H1 (cell line): Measurements from ENCODE around the gene GPC6. TPM values are rescaled to one million over a fixed set of nuclear protein-coding genes. Genes with fewer than 3 reads are reported as not detected.

Source experiments
- SRF ChIP-seq: IDR thresholded peaks from 2 replicates; pipeline ENCODE4 v1.6.1; 2011; ENCODE audit warnings: mild to moderate bottlenecking, low read depth, low read length, moderate library complexity
- polyA plus RNA-seq, 7 experiments: library from polyadenylated mRNA; depleted of rRNA in 3 of 7; stranded (reverse) in 5 of 7; unstranded in 2 of 7; fragments of >200 nt in 5 of 7; fragments of 200-250 nt in 2 of 7; gene quantifications; 1 replicate in 5 of 7; 2 replicates in 1 of 7; 4 replicates in 1 of 7; pipeline versions ENCODE4 v1.2.1 to v1.2.3, GENCODE V29; 2011 to 2013; ENCODE audit warnings: missing spikeins in 2 of 7, mixed read lengths in 2 of 7
- total RNA-seq: library from RNA; stranded (reverse); fragmentation: NEBNext Ultra II Directional; extraction: Animal tissue kit (Norgen Biotek cat#: 25700); gene quantifications from 2 replicates; pipeline ENCODE4 v1.2.1, GENCODE V29; 2021
- TF ChIP-seq, protein P1 (sequence below): fragments of 300-600 bp; sonication (generic); IDR thresholded peaks from 2 replicates; pipeline ENCODE4 v1.7.1; 2012; ENCODE audit warnings: low read length, moderate library complexity, mild to moderate bottlenecking, inconsistent platforms; ENCODE audit not compliant: insufficient replicate concordance

GPC6 gene
- total and polyA plus RNA-seq, 2 of the 8 experiments (the other 6 are each of a cell fraction or from before 2014, with no cell fraction given) = 5.4 to 12.0 TPM

- TF ChIP-seq, protein P1, sequence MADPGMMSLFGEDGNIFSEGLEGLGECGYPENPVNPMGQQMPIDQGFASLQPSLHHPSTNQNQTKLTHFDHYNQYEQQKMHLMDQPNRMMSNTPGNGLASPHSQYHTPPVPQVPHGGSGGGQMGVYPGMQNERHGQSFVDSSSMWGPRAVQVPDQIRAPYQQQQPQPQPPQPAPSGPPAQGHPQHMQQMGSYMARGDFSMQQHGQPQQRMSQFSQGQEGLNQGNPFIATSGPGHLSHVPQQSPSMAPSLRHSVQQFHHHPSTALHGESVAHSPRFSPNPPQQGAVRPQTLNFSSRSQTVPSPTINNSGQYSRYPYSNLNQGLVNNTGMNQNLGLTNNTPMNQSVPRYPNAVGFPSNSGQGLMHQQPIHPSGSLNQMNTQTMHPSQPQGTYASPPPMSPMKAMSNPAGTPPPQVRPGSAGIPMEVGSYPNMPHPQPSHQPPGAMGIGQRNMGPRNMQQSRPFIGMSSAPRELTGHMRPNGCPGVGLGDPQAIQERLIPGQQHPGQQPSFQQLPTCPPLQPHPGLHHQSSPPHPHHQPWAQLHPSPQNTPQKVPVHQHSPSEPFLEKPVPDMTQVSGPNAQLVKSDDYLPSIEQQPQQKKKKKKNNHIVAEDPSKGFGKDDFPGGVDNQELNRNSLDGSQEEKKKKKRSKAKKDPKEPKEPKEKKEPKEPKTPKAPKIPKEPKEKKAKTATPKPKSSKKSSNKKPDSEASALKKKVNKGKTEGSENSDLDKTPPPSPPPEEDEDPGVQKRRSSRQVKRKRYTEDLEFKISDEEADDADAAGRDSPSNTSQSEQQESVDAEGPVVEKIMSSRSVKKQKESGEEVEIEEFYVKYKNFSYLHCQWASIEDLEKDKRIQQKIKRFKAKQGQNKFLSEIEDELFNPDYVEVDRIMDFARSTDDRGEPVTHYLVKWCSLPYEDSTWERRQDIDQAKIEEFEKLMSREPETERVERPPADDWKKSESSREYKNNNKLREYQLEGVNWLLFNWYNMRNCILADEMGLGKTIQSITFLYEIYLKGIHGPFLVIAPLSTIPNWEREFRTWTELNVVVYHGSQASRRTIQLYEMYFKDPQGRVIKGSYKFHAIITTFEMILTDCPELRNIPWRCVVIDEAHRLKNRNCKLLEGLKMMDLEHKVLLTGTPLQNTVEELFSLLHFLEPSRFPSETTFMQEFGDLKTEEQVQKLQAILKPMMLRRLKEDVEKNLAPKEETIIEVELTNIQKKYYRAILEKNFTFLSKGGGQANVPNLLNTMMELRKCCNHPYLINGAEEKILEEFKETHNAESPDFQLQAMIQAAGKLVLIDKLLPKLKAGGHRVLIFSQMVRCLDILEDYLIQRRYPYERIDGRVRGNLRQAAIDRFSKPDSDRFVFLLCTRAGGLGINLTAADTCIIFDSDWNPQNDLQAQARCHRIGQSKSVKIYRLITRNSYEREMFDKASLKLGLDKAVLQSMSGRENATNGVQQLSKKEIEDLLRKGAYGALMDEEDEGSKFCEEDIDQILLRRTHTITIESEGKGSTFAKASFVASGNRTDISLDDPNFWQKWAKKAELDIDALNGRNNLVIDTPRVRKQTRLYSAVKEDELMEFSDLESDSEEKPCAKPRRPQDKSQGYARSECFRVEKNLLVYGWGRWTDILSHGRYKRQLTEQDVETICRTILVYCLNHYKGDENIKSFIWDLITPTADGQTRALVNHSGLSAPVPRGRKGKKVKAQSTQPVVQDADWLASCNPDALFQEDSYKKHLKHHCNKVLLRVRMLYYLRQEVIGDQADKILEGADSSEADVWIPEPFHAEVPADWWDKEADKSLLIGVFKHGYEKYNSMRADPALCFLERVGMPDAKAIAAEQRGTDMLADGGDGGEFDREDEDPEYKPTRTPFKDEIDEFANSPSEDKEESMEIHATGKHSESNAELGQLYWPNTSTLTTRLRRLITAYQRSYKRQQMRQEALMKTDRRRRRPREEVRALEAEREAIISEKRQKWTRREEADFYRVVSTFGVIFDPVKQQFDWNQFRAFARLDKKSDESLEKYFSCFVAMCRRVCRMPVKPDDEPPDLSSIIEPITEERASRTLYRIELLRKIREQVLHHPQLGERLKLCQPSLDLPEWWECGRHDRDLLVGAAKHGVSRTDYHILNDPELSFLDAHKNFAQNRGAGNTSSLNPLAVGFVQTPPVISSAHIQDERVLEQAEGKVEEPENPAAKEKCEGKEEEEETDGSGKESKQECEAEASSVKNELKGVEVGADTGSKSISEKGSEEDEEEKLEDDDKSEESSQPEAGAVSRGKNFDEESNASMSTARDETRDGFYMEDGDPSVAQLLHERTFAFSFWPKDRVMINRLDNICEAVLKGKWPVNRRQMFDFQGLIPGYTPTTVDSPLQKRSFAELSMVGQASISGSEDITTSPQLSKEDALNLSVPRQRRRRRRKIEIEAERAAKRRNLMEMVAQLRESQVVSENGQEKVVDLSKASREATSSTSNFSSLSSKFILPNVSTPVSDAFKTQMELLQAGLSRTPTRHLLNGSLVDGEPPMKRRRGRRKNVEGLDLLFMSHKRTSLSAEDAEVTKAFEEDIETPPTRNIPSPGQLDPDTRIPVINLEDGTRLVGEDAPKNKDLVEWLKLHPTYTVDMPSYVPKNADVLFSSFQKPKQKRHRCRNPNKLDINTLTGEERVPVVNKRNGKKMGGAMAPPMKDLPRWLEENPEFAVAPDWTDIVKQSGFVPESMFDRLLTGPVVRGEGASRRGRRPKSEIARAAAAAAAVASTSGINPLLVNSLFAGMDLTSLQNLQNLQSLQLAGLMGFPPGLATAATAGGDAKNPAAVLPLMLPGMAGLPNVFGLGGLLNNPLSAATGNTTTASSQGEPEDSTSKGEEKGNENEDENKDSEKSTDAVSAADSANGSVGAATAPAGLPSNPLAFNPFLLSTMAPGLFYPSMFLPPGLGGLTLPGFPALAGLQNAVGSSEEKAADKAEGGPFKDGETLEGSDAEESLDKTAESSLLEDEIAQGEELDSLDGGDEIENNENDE = no peak
- no peak for TF ChIP-seq SRF
Observed at GRCh38 chr13:93217721-93218261, 8.8 kb upstream of the GPC6 start (continued).
